Inflammatory macrophage (primary cell): ENCODE data around the gene SUSD4.

Experiments
- DNase-seq, 2 donors: peaks; one replicate each; pipeline ENCODE4 v3.0.0-alpha.2; 2020 to 2022

SUSD4 gene

GRCh38 chr1:223358826-223359225 lies 5.2 kb downstream of the SUSD4 start:
- no peak for DNase-seq

GRCh38 chr1:223355699-223356098 lies 8.3 kb downstream of the SUSD4 start:
- no peak for DNase-seq

- no peak for DNase-seq
Observed at GRCh38 chr1:223353939-223354338, 10.0 kb downstream of the SUSD4 start.

GRCh38 chr1:223352944-223353343 lies 11.0 kb downstream of the SUSD4 start:
- DNase-seq = no peak

- no peak for DNase-seq
Observed at GRCh38 chr1:223350361-223350908, 13.5 kb downstream of the SUSD4 start.

GRCh38 chr1:223349241-223349640 lies 14.7 kb downstream of the SUSD4 start:
- no peak for DNase-seq

GRCh38 chr1:223348439-223348838 lies 15.5 kb downstream of the SUSD4 start:
- DNase-seq = no peak

- no peak for DNase-seq
Observed at GRCh38 chr1:223347583-223347982, 16.4 kb downstream of the SUSD4 start.

GRCh38 chr1:223346311-223346710 lies 17.7 kb downstream of the SUSD4 start:
- DNase-seq = no peak

GRCh38 chr1:223345720-223346119 lies 18.3 kb downstream of the SUSD4 start:
- DNase-seq = no peak

GRCh38 chr1:223344491-223344890 lies 19.5 kb downstream of the SUSD4 start:
- DNase-seq = no peak

GRCh38 chr1:223343692-223344091 lies 20.3 kb downstream of the SUSD4 start:
- no peak for DNase-seq

GRCh38 chr1:223341121-223341520 lies 22.9 kb downstream of the SUSD4 start:
- DNase-seq = no peak

GRCh38 chr1:223340637-223341036 lies 23.3 kb downstream of the SUSD4 start:
- DNase-seq = no peak

- no peak for DNase-seq
Observed at GRCh38 chr1:223339861-223340260, 24.1 kb downstream of the SUSD4 start.

GRCh38 chr1:223338811-223339746 lies 24.9 kb downstream of the SUSD4 start:
- DNase-seq = no peak

- no peak for DNase-seq
Observed at GRCh38 chr1:223337174-223337869, 26.7 kb downstream of the SUSD4 start.

- no peak for DNase-seq
Observed at GRCh38 chr1:223334156-223334555, 29.8 kb downstream of the SUSD4 start.

- DNase-seq = no peak
Observed at GRCh38 chr1:223332997-223333396, 31.0 kb downstream of the SUSD4 start.

GRCh38 chr1:223331929-223332328 lies 32.0 kb downstream of the SUSD4 start:
- no peak for DNase-seq

- no peak for DNase-seq
Observed at GRCh38 chr1:223331301-223331700, 32.7 kb downstream of the SUSD4 start.

GRCh38 chr1:223330466-223330865 lies 33.5 kb downstream of the SUSD4 start:
- DNase-seq = no peak

- no peak for DNase-seq
Observed at GRCh38 chr1:223329664-223330415, 34.1 kb downstream of the SUSD4 start.
